Stimulated activated CD8-positive, alpha-beta memory T cell treated with anti-CD3 and anti-CD28 coated beads, Interleukin-2, amount 100 ng/mL, for 1 hour (primary cell): ENCODE measurements around the gene LZIC.
"Not testable (repeated sequence)": the region's sequence is repeated elsewhere in the genome, so short reads cannot be mapped to it uniquely, and the experiment has no call there.

Experiments used
- DNase-seq, 2 donors: peaks; one replicate each; pipeline ENCODE4 v3.0.0-alpha.2; 2020; ENCODE audit warnings: low read depth in 2 of 2

Gene LZIC

DNA sequence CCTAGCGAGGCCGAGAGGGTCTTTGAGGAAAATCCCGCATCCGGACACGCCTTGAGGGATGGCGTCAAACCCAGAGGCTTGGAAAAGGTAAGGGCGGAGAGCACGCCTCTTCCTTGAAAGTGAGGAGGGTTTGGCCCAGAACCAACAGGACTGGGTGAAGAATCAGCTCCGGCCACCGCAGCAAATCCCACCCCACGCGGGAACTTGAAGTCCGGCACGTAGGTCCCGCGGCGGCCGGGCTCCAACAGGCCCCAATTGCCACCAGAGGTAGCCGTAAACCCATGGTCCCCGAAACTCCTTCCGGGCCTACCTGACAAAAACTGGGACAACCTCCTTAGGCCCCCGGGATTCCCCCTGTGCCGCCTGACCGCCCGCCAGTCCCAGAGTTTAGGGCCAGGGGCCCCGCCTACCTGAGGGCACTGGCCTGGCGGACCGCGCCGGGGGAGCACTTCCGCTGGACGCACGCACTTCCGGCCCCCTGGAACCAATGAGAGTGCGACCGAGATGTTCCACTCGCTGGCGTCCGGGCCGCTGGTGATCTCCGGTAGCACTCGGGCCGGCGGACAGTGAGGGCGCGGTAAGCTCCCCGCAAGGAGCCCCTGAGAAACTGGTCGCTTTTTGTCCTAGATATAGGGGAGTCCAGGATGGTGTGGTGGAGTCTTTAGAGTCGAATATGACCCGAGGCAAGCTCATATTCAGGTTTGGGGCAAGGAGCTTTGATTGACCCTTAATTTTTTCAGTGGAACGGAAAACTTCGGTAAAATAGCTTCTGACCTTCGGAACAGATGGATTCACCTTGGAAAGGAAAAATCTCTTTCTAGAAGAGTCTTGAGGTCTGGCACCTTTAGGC lies at the start of gene LZIC, which contains the start of gene NMNAT1:
Gene LZIC (minus strand): TSS at position 453 of the 850 bp plus-strand sequence. CDS start 6,772 bp downstream, outside the sequence.
Gene NMNAT1 (plus strand): TSS at position 537 of the 850 bp plus-strand sequence. CDS start 28,599 bp downstream, outside the sequence.
- peak; percentile 78 to 81 for DNase-seq

DNA sequence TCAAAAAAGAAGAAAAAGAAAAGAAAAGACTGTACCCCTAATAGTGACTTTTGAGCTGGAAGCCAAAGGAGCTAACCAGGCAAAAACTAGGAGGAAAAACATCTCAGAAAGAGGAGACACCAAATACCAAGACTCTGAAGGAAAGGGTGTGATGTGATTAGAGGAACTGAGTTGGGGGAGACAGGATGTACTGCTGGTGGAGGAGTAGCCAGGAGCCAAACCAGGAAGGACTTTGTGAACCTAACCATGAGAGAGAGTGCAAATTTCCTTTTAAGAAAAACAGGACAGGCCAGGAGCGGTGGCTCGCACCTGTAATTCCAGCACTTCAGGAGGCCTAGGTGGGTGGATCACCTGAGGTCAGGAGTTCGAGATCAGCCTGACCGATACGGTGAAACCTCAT lies 49.7 kb upstream of the LZIC start:
- no peak for DNase-seq

DNA sequence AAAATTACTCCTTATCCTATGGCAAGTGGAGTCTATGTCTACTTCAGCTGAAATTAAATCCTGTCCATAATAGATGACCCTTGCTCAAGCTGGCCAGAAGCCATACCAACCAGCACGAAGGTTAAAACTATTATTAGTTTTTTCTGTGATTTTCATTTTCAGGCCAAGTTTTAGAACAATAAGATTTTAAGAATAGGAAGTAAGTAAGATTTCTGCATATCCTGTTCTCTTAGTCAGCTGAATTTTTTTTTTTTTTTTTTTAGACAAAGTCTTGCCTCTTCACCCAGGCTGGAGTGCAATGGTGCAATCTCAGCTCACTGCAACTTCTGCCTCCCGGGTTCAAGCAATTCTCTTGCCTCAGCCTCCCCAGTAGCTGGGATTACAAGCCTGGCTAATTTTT lies 47.8 kb upstream of the LZIC start:
- DNase-seq = no peak

DNA sequence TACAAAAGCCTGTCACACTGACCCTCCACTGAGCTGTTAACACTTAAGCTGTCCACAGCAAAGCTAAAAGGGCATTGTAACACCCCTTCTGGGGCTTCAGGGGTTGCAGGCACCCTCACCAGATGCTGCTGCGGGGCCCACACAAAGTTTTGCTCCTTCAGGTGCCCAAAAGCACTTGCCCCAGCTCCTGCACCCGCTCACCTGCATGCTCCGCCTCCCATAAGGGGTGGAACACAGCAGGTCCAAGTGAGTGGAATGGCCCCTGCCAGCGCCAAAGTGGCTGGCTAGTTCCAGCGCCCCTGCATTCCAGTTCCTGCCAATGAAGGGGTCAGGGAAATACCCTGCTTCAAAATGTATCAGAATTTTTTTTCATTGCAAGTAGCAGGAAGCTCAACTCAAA lies 46.6 kb upstream of the LZIC start:
- no peak for DNase-seq

DNA sequence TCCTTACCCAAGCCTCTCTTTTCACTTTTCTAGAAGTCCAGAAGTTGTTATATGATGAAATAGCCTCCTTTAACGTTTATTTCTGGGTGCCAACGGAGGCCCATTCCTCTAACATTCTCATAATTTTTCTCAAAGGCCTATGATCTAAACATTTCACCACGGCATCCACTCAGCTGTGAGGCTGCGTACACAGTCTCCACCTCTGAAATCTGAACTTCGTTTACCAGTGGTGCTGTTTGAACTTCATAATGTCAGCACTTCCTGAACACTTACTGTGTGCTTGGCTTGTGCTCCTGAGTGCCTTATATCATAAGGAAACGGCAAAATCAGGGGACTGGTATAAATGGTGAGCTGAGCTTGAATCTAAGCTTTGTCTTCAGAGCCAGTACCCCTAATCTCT lies 41.8 kb upstream of the LZIC start:
- no peak for DNase-seq

DNA sequence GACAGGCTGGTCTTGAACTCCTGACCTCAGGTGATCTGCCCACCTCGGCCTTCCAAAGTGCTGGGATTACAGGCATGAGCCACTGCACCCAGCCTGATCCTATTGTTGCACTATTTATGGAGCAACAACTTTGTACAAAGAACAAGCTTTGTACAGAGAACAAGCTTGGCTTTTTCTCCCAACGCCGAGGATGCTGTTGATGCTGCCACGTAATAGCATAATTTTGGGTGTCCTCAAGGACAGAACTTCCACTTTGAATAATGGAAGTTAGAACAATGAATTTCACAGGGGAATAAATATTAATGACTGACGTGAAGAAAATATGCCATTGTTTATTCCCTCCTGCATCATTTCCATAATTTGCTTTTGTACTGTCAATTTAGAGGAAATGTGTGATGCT lies 41.1 kb upstream of the LZIC start:
- no peak for DNase-seq

DNA sequence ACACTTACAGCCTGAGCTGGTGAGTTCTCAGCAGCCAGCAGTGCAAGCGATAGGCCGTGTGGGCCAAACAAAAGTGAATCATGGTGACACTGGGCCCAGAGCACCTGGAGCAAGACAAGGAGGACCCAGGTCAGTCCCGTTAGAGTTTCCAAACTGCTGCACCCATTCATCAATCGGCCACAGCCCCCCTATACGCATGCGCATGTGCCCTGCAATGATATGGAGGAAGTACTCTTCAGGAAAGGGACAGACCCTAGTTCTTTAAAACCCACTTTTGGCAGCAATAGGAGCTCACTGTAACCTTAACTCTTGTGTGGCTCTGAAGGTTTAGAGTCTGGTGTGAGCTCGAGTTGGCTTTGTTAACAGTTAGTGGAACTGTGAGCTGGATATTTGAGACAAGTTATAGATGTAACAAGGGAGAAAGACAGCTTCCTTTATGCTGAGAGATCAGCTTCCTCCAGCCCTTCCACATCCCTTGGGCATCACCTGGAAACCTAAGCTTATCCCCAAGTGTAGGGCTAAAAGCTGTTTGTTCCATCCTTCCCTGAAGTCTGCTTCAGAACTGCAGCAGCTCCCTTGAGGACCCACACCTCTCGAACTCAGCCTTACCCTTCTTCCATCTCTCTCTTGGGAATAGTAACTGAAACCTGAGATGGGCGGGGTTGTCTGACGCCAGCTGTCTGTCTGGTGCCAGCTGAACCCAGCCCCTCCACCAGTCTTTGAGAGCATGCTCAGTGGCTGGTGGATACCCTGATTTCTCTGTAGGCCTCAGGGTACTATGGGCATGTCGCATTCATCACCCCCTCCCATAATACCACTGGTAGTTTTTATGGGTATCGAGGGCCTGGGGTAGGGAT lies 17.7 kb upstream of the LZIC start:
- DNase-seq = no peak

DNA sequence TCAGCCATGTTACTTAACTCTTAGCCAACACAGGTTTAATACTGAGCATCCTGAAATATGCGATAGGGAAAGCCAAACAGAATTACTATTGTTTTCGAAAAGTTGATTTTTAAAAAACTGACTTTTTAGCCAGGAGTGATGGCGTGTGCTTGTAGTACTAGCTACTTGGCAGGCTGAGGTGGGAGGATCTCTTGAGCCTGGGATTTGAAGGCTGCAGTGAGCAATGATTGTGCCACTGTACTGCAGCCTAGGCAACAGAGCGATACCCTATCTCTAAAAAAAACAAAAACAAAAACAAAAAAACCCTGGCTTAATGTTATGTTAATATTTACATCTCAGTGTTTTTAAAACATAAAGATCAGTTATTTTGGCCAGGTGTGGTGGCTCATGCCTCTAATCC lies 16.8 kb upstream of the LZIC start:
- no peak for DNase-seq

DNA sequence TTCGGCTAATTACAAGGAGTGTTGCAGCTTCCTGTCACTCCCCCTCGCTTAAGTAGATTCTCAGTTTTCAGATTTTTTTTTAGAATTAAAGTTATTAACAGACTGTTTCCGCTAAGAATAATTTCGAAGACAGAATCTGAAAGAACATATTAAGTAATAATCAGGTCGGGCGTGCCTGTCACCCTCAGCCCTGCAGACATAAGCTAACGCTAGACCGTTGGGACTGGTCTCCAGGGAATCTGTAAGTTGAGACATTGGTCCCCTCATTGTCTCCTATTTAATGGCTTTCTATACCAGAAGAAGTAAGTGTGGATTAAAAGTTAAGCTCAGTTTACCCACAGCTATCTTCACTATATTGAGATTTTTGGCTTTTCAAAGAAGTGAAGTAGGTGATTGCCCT lies 14.5 kb upstream of the LZIC start:
- no peak for DNase-seq

DNA sequence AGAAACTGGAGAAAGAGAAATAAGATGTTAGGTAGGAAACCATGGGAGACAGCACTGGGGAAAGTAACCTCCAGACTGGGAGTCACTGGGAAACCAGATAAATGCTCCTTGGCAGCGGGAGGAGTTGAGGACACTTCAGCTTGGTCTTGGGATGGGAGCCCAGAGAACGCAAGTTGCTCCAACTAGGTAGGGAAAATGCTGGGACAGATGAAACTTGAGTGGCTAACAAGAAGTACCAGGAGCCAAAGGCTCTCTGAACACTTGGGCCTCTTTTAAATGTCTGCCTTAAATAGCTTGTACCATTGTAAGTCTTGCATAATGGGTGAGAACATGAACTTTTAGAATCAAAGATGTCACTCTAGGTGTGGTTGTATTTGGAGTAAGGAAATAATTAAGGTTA lies 3.1 kb upstream of the LZIC start:
- DNase-seq = no peak

DNA sequence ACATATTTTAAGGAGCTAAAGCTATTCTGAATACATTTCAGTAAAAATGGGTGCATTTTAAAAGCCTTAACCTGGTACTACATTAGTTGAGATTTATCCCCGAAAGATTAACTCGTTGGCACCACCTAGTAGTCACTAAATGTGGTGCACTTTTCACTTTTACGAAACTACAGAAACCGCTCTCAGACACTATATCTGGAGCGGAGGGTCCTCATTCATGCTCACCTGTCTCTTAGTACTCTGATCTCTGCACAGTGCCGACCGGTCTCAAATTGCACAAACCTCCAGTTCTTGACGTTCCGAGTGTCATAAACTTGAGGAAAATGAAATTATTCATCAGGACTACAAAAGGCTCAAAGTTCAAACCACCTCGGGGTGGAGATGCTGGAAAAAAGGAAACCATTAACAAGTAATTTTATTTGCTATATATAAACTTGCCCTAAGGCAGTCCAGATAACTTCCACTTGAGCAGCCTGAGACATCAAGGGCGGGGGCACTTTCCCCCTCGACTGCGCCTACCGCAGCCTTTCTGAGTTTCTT lies 722 bp downstream of the LZIC start:
- DNase-seq = no peak

DNA sequence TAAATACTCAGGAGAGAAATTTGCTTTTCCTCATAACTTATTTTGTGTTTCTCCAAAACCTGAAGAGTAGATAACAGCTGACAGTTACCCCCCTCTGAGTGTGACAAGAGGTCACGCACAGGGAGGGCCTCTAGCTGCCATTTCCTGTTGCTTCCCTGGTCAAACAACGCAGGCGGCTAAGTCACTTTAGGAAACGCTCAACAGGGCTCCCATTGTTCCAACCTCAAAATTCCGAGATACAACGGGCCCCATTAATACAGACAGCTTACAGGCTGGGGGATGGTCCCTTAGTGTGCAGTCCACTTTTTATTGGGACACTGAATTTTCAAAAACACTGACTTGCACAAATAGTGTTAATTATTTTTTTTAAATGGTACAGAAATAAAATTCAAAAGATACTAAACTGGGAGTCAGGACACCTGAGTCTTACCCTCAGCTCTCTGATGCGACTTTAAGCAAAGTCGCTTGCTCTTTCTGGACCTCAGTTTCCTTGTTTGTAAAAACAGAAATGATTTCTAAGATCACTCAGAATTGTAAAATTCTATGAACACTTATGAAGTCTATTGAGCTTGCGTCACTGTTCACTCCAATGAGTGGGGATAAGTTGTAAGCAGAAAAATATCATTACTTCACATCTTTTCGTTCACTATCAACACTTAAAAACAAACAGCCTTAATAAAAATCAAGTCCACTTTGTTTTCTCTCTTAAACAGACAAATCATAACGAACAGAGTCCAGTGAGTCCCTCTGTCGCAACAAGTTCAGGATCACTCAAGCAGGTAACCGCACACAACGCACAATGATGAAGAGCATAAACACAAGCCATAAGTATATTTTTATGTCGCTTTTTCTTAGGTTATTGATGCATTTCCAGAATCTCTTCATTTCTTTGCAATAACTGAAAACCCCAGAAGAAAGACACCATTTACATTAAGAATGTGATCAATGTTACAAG lies 13.5 kb downstream of the LZIC start:
- DNase-seq = no peak

DNA sequence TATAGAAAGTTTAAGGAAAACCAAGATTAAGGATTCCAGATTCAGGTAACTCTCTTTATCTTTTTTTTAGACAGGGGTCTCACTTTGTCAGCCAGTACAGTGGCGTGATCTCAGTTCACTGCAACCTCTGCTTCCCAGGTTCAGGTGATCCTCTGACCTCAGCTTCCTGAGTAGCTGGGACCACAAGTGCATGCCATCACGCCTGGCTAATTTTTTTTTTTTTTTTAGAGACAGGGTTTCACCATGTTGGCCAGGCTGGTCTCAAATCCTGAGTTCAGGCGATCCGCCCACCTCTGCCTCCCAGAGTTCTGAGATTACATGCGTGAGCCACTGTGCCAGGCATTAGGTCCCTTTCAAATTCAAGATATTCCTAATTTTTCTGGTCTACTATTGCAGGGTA lies 15.9 kb downstream of the LZIC start:
- DNase-seq = no peak

DNA sequence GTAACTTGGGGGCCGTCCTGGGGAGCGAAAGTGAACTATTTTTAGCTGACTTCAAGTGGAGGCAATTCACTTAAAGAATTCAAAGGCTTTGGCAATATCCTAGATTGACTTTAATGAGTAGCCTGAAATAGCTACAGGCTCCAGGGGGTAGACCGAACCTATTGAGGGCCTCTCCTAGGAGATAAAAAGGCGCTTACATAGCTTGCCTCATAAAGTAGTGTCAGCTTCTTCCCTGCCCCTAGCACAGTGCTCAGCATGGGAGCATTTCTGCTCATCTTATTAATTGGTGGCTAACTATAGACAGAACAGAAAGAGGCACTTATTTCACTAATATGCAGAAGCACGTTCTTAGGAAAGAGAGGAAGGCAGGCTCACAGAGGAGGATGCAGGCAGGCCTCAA lies 20.8 kb downstream of the LZIC start:
- DNase-seq = no peak

DNA sequence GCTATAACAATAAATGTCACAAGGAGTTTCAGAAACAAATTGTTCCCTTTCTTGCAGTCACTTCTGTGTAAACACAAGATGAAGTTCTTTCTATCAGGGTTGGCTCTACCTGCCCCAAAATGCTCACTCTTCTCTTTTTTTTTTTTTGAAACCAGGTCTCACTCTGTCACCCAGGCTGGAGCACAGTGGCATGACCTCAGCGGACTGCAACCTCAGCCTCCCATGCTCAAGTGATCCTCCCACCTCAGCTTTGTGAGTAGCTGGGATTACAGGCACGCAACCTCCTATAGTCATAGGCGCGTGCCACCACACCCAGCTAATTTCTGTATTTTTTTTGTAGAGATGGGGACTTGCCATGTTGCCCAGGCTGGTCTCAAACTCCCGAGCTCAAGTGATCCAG lies 22.6 kb downstream of the LZIC start:
- no peak for DNase-seq

DNA sequence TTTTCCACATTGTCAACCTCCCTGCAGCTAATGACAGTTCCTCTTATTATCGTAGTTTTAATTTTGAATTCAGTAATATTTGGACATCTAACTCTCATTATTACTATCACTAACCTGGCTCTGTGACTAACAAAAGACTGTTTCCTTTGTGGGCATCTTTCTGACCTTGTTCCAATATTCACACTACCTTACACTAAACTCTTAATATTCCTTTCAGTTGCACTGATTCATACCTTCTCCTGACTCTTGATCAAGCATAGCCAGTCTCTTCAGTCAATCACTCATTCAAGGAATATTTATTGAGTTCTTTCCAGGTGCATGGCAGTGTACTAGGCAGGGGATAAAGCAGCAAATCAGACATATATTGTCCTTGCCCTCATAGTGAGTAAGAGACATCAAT lies 25.3 kb downstream of the LZIC start:
- no peak for DNase-seq

DNA sequence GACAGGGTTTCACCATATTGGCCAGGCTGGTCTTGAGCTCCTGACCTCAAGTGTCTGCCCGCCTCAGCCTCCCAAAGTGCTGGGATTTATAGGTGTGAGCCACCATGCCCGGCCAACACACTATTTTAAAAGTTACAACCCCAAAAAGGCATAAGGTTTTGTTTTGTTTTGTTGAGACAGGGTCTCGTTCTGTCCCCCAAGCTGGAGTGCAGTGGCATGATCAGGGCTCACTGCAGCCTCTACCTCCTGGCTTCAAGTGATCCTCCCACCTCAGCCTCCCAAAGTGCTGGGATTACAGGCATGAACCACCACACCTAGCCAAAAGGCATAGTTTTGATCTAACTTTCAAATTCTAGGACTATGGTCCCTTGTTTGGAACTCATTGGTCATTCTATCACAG lies 25.7 kb downstream of the LZIC start:
- DNase-seq = not testable (repeated sequence)

DNA sequence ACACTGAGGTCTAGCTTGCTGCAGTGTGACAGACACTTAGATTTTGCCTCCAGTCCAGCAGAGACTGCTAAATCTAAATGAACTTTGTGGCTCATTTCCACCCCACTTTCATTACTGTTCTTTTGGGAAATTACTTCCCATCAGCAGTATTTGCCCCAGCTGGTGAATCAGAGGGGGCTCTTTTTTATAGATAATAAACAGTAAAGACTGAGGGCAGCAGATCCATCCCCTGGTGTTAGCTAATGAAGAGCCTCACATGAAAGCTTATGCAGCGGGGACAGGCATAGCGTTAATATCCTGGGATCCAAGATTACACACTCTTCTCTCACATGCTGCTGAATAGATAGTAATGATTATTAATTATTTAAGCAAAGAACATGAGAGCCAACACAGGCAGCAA lies 26.7 kb downstream of the LZIC start:
- DNase-seq = no peak

DNA sequence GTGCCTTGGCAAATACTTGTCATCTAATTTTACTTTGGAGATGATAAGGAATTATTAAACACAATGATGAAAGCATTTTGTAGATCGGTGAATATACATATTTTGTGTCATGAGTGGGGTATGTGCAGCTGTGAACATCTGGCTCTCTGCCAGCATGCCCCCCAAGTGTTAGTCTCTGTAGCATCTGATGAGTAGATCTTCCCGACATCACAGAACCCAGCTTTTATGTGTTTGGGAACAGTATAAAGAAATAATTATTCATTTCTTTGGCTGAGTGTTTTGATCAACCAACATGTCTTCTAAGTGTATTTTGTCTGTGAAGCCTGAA lies 28.6 kb downstream of the LZIC start:
- no peak for DNase-seq

DNA sequence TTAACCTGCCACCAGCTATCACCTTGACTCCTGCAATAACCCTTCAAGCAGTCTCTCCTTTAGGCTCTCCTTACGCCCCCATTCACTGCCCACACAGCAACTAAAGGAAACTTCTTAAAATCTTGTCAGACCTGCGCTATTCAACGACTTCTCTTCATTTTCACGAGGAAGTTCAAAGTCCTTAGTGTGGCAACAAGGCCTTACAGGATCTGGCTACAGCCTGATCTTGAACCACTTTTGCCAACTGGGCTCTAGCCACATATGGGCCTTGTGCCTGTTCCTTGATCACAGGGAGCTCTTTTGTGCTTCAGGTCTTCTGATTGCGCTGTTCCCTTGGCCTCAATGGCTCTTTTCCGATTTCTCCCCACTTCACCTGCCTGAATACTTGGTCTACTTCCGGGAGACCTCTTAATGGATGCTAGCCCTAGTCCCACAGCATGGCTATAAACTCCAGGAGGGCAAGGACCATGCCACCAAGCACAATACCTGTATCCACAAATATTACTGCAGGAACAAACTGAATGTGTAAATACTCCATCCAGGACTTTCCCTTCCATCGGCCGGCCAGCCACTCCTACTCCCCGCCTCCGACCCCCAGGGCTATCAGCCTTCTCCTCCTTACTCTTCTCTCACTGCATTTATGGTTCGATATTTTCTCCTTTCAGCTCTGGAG lies 30.8 kb downstream of the LZIC start:
- no peak for DNase-seq
